Measurements from ENCODE around the gene SOS2.
"Not testable (repeated sequence)": the region's sequence is repeated elsewhere in the genome, so short reads cannot be mapped to it uniquely, and the experiment has no call there.

Gene SOS2

GRCh38 chr14:50225974-50226297 lies 5.4 kb downstream of the SOS2 start:
- DNase-seq (ENCODE audit: low spot score): no peak

GRCh38 chr14:50225067-50225973 lies 6.1 kb downstream of the SOS2 start:
- no peak for DNase-seq (ENCODE audit: low spot score)

GRCh38 chr14:50222055-50222613 lies 9.2 kb downstream of the SOS2 start:
- DNase-seq (ENCODE audit: low spot score): no peak

DNA sequence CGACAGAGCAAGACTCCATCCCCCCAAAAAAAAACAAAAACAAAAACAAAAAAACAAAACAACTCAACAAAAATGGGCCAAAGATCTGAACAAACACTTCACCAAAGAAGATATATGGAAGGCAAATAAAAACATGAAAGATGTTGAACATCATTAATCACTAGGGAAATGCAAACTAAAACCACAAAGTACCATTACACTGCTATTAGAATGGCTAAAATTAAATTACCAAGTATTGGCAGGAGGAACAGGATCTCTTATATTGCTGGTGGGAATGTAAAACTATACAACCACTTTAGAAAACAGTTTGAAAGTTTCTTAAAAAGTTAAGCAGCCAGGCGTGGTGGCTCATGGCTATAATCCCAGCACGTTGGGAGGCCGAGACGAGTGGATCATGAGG lies 12.9 kb downstream of the SOS2 start:
- no peak for DNase-seq (ENCODE audit: low spot score)

DNA sequence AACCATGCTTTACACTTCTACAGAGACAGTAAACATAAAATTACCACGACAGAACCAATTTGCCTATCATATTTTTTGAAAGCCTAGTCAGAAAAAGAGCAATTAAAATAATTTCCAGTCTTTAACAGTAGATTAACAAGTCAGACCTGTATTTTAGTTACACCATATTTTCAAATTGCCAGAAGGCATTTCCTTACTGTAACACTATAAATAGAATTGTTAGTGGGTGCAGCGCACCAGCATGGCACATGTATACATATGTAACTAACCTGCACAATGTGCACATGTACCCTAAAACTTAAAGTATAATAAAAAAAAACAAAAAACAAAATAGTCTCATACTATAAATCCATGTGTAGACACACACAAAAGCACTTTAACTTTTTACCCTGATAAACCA lies 16.0 kb downstream of the SOS2 start:
- no peak for DNase-seq (ENCODE audit: low spot score)

- no peak for DNase-seq (ENCODE audit: low spot score)
These were observed 17.6 kb downstream of the SOS2 start for GRCh38 chr14:50213795-50214194.

DNA sequence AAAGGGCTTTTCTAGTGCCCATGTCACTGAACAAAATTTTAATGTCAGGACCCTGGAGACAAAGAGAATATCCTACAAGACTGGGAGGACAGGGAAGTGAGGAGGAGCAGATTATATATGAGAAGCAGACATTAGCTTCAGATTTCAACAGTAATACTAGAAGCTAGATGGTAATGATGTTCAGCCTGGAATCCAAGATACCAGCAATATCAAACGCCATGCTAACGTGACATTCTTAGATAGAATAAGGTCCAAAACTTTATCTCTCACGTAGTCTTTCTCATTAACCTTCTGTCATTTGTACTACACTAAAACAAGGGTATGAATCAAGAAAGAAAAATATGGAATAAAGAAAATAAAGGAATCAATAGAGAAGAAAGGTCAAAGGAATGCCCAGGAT lies 18.7 kb downstream of the SOS2 start:
- peak; percentile 13 for DNase-seq (ENCODE audit: low spot score)

- DNase-seq (ENCODE audit: low spot score): no peak
These were observed 21.3 kb downstream of the SOS2 start for GRCh38 chr14:50210074-50210473.

- DNase-seq (ENCODE audit: low spot score): no peak
These were observed 32.9 kb downstream of the SOS2 start for GRCh38 chr14:50198499-50198898.

GRCh38 chr14:50191499-50191898 lies 39.9 kb downstream of the SOS2 start:
- no peak for DNase-seq (ENCODE audit: low spot score)

DNA sequence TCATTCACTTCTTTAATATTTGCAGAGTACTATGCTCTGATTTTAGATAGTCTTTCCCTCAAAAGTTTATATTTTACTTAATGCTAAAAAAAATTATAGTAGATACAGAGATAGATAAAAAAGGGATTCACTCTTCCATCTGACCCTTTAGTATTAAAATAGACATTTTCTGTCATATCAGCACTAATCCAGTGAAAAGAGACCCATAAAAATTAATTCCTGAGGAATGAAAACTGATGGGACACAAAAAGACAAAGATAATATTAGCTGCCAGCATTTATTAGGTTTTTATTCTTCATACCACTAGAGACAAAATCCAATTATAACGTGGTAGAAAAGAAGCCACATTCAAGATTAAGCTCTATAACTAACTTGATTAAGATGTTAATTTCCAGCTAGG lies 45.3 kb downstream of the SOS2 start:
- DNase-seq (ENCODE audit: low spot score): no peak

GRCh38 chr14:50173891-50174290 lies 57.5 kb downstream of the SOS2 start:
- no peak for DNase-seq (ENCODE audit: low spot score)

DNA sequence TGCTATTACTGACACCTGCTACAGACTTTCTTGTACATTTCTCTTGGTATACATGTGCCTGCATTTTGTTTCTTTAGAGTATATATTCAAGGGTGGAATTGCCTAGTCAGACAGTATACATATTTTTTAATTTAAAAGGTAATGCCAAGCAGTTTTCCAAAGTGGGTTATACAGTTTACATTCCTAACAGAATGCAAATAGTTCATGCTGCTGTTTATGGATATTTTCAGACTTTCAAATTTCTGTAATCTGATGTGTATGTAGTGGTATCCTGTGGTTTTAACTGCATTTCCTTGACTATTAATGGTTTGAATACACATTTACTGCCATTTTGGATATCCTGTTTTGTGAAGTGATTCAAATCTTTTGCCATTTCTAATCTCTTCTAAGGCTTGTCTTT lies 59.5 kb downstream of the SOS2 start:
- DNase-seq (ENCODE audit: low spot score): no peak

- DNase-seq (ENCODE audit: low spot score): not testable (repeated sequence)
These were observed 64.0 kb downstream of the SOS2 start for GRCh38 chr14:50167381-50167780.

GRCh38 chr14:50156111-50156510 lies 75.3 kb downstream of the SOS2 start:
- no peak for DNase-seq (ENCODE audit: low spot score)

GRCh38 chr14:50148799-50149198 lies 82.6 kb downstream of the SOS2 start:
- no peak for DNase-seq (ENCODE audit: low spot score)

DNA sequence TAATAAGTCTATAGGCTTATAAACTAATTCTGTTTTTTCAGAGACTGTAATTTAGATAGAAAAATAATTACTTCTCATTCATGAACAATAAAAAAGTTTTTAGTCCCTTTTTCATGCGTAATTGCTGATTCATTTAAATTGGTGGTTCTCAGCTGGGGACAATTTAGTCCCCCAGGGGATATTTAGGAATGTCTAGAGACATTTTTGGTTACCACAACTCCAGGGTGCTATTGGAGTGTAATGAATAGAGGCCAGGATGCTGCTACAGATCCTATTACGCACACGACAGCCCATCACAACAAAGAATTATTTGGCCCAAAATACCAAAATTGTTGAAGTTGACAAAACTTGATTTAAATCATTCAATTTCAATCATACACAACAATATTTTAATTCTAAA lies 92.2 kb downstream of the SOS2 start:
- DNase-seq (ENCODE audit: low spot score): no peak

GRCh38 chr14:50127802-50128201 lies 103.6 kb downstream of the SOS2 start:
- DNase-seq (ENCODE audit: low spot score): no peak

DNA sequence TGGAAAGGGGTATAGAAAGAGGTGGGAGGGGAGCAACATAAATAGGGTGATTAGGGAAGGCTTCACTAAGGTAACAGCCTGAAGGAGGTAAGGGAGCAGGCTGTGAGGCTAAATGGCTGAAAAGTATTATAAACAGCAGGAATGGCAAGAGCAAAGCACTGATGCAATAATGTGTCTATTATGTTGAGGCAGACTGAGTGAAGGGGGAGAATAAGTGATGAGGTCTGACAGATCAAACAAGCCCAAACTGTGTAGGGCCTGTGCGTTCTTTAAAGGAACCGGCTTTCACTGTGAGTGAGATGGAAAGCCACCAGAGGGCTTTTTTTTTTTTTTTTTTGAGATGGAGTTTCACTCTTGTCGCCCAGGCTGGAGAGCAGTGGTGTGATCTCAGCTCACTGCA lies 108.3 kb downstream of the SOS2 start:
- DNase-seq (ENCODE audit: low spot score): no peak

- no peak for DNase-seq (ENCODE audit: low spot score)
These were observed 109.1 kb downstream of the SOS2 start for GRCh38 chr14:50122291-50122690.

GRCh38 chr14:50121486-50121885 lies 109.9 kb downstream of the SOS2 start:
- DNase-seq (ENCODE audit: low spot score): no peak

DNA sequence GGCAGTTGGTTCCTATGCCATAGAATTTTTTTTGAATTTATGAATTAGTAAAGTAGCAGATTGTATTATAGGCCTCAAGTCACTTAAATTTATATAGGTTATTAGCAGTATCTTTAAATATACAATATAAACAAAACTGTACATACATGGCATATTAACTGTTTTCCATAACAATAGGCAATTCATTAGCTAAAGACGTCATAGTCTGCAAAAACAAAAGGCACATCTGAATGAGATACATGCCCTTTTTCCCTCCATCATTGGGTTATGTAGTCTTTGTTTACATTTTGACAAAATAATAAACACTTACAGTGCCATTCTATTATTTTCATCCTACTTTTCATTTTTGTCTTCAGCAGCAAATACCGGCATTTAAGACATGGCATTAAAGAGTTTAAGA lies 113.9 kb downstream of the SOS2 start:
- DNase-seq (ENCODE audit: low spot score): no peak

GRCh38 chr14:50116966-50117365 lies 114.4 kb downstream of the SOS2 start:
- DNase-seq (ENCODE audit: low spot score): peak; percentile 23
